ENCODE data around the gene C3orf85. TPM values are rescaled to one million over a fixed set of nuclear protein-coding genes. Genes with fewer than 3 reads are reported as not detected.

The C3orf85 gene, protein sequence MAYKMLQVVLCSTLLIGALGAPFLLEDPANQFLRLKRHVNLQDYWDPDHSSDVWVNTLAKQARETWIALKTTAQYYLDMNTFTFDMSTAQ
- total RNA-seq (ENCODE audit: low replicate concordance), result not detected in 2 replicates

DNA sequence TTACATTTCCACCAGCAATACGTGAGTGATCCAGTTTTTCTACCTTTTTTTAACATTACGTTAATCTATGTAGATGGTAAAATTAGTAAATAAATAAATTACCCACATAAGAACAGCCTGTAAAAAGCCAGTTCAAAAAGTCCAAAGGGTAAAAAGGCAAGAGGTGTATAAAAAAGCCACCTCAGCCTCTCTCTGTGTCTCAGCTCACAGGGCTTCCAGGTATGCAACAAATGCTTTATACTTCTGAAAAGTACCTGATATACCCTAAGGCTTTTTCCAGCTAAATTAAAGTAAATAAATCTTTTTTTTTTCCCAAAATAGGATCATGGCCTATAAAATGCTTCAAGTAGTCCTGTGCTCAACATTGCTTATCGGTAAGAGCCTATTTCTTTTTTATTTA, at the start of gene C3orf85:
Gene C3orf85, plus strand, starts transcription at position 197 of the 400 bp plus-strand sequence. Its CDS starts 129 bp downstream, at position 326.
- no peak for TF ChIP-seq CTCF (IDR thresholded peaks at IDR 0.05; ENCODE audit: insufficient read depth, low read length)
- no peak within 1 kb of the TSS for H3K4me3 ChIP-seq (ENCODE audit: low read depth, low read length)
- no peak for DNase-seq (ENCODE audit: low read depth)

GRCh38 chr3:109089265-109089664, 47.3 kb upstream of the C3orf85 start:
- no peak for DNase-seq (ENCODE audit: low read depth)
- no peak for TF ChIP-seq CTCF (IDR thresholded peaks at IDR 0.05; ENCODE audit: insufficient read depth, low read length)
- no peak overlapping the region for H3K4me3 ChIP-seq (ENCODE audit: low read depth, low read length)

DNA sequence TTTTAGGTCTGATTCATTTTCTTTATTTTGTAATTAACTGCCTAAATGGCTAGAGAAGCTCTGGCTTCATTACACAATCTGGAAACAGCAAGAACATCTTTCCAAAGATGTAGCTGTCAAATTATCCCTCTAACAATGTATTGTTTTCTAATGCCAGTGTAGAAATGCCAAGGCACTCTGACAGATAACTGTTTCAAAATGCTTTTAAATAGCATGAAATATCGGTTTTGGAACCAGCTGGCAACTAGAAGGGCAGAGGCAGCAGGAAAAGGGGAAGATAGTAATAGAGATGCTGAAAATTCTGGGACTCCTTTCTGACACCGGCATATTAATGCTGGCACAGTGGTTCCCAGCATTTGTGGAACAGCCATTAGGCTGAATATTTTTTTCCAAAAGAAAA, 44.7 kb upstream of the C3orf85 start:
- H3K4me3 ChIP-seq (ENCODE audit: low read depth, low read length), result no peak overlapping the region
- no peak for TF ChIP-seq CTCF (IDR thresholded peaks at IDR 0.05; ENCODE audit: insufficient read depth, low read length)
- DNase-seq (ENCODE audit: low read depth), result no peak

GRCh38 chr3:109093561-109093960, 43.0 kb upstream of the C3orf85 start:
- TF ChIP-seq CTCF (IDR thresholded peaks at IDR 0.05; ENCODE audit: insufficient read depth, low read length), result no peak
- no peak overlapping the region for H3K4me3 ChIP-seq (ENCODE audit: low read depth, low read length)
- no peak for DNase-seq (ENCODE audit: low read depth)

- H3K4me3 ChIP-seq (ENCODE audit: low read depth, low read length), result no peak overlapping the region
- DNase-seq (ENCODE audit: low read depth), result no peak
- TF ChIP-seq CTCF (IDR thresholded peaks at IDR 0.05; ENCODE audit: insufficient read depth, low read length), result no peak
Observed at GRCh38 chr3:109095166-109095565, 41.4 kb upstream of the C3orf85 start.

DNA sequence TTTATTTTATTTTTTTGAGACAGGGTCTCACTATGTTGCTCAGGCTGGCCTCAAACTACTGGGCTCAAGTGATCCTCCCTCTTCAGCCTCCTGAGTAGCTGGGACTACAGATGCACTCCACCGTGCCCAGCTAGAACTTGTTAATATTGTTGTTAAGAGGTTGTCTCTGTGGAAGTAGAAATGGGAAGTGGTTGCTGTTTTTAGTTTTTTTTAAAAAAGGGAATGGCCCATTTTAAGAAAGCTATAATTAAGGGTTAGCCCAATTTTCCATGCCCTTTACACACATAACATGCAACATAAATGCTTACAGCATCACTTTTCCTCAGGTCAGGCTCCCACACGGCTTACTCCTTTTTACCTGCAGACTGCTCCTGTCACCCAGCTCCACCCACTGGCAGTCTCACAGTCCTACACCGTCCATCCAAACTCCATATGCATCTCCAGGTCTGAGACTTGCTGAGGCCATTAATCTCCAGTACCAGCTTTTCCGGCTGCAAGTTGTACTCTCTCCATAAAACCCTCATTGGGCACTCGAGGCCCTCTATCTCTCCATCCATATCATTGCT, 38.4 kb upstream of the C3orf85 start:
- DNase-seq (ENCODE audit: low read depth), result no peak
- H3K4me3 ChIP-seq (ENCODE audit: low read depth, low read length), result no peak overlapping the region
- no peak for TF ChIP-seq CTCF (IDR thresholded peaks at IDR 0.05; ENCODE audit: insufficient read depth, low read length)

DNA sequence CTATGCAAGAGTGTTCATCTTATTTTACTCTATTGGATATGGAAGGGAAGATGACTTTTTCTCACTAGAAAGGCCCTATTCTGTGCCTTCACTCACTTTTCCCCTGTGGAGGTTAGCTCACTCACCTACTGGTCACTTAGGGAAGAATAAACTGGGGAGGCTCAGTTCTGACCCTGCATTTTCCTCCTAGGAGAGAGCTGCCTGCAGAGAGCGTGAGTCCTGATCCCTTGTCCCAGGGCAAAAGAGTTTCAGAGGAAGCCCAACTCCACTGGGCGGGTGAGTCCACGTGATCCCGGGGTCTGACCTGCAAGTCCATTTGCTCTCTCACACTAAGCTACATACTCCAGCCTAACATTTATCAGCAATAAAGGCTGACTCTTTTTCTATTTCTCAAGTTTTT, 26.9 kb upstream of the C3orf85 start:
- no peak for TF ChIP-seq CTCF (IDR thresholded peaks at IDR 0.05; ENCODE audit: insufficient read depth, low read length)
- DNase-seq (ENCODE audit: low read depth), result no peak

More for the DNA sequence above, 26.9 kb upstream of the C3orf85 start:
- H3K4me3 ChIP-seq (ENCODE audit: low read depth, low read length), result no peak overlapping the region

Data from fibroblast of the aortic adventitia (primary cell).